Measurements from ENCODE around the gene EGLN1. TPM values are rescaled to one million over a fixed set of nuclear protein-coding genes. Genes with fewer than 3 reads are reported as not detected.
"Not testable (repeated sequence)": the region's sequence is repeated elsewhere in the genome, so short reads cannot be mapped to it uniquely, and the experiment has no call there.

EGLN1 gene
- total and polyA plus RNA-seq, 2 of the 8 experiments (the other 6 are each of a cell fraction or from before 2014, with no cell fraction given): 4.0 to 6.4 TPM

- H3K27ac ChIP-seq (ENCODE audit: low read depth, low read length); CTCF ChIA-PET (ENCODE audit: partially characterized antibody): not testable (repeated sequence)
These were observed 37.4 kb upstream of the EGLN1 start for GRCh38 chr1:231459438-231459837.

DNA sequence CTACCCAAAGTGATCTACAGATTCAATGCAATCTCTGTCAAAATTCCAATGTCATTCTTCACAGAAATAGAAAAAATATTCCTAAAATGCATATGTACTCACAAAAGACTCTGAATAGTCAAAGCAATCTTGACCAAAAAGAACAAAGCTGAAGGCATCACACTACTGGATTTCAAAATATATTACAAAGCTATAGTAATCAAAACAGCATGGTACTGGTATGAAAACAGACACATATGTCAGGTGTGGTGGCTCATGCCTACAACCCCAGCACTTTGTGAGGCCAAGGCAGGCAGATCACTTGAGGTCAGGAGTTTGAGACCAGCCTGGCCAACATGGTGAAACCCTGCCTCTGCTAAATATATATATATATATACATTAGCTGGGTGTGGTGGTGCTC is 35.9 kb upstream of the EGLN1 start:
- CTCF ChIA-PET (ENCODE audit: partially characterized antibody): interaction anchor here (1.4 kb wide), 1 partner anchor 77 kb away, joined by 3 read pairs; no protein-coding TSS in a partner anchor
- H2BK15ac ChIP-seq (ENCODE audit: low read length); H2BK20ac ChIP-seq (ENCODE audit: low read length); FAIRE-seq; H3K27ac ChIP-seq (ENCODE audit: low read depth, low read length); DNase-seq (ENCODE audit: low read depth in 1 of 2, low spot score in 2 of 2); H2BK12ac ChIP-seq (ENCODE audit: low read depth, low read length); H3K18ac ChIP-seq (ENCODE audit: extremely low read depth, low read length); H4K8ac ChIP-seq (ENCODE audit: extremely low read depth, insufficient read depth, low read length); H3K4ac ChIP-seq (replicated peaks; ENCODE audit: insufficient read length, low read depth, low read length); H2BK5ac ChIP-seq (ENCODE audit: low read depth, low read length); H4K91ac ChIP-seq (replicated peaks; ENCODE audit: insufficient read length, low read length); H3K79me1 ChIP-seq (ENCODE audit: low read depth, low read length); H4K5ac ChIP-seq (ENCODE audit: insufficient read length, low read depth, low read length); H3K9ac ChIP-seq (replicated peaks in 1 of 4; ENCODE audit: extremely low read depth in 1 of 4, low read depth in 3 of 4, low read length in 3 of 4); H3K4me2 ChIP-seq (ENCODE audit: insufficient read depth in 1 of 2, low read depth in 2 of 2, low read length in 2 of 2); H3K23ac ChIP-seq (ENCODE audit: insufficient read length); H3K9me3 ChIP-seq (ENCODE audit: insufficient read depth in 2 of 2, low read depth in 1 of 2, low read length in 1 of 2); H4K20me1 ChIP-seq (replicated peaks in 1 of 2; ENCODE audit: control insufficient read depth in 1 of 2, insufficient read depth in 2 of 2, low read length in 2 of 2); H3K56ac ChIP-seq (replicated peaks; ENCODE audit: insufficient read length, low read depth, low read length); H3K14ac ChIP-seq (ENCODE audit: insufficient read length); POLR2A ChIA-PET (ENCODE audit: partially characterized antibody); H3K79me2 ChIP-seq (ENCODE audit: control insufficient read depth in 1 of 2, insufficient read depth in 2 of 2, low read length in 2 of 2); H3K23me2 ChIP-seq (ENCODE audit: low read depth, low read length); H3K27me3 ChIP-seq (replicated peaks in 1 of 4; ENCODE audit: control insufficient read depth in 3 of 4, extremely low read depth in 1 of 4, insufficient read depth in 3 of 4, low read length in 3 of 4); H3K4me1 ChIP-seq (replicated peaks in 1 of 4; ENCODE audit: control insufficient read depth in 3 of 4, insufficient read depth in 4 of 4, low read length in 3 of 4); H2BK120ac ChIP-seq (replicated peaks; ENCODE audit: low read depth, low read length); H3K36me3 ChIP-seq (ENCODE audit: control insufficient read depth in 2 of 4, insufficient read depth in 4 of 4, low read length in 3 of 4); H2AFZ ChIP-seq (ENCODE audit: low read length); H3K4me3 ChIP-seq (ENCODE audit: extremely low read depth in 1 of 4, insufficient read depth in 2 of 4, low read depth in 3 of 4, low read length in 4 of 4); H2AK5ac ChIP-seq (ENCODE audit: low read depth, low read length): not testable (repeated sequence)

More at GRCh38 chr1:231459438-231459837, 37.4 kb upstream of the EGLN1 start:
- H3K9me3 ChIP-seq (ENCODE audit: insufficient read depth in 2 of 2, low read depth in 1 of 2, low read length in 1 of 2); H2BK5ac ChIP-seq (ENCODE audit: low read depth, low read length); H4K91ac ChIP-seq (replicated peaks; ENCODE audit: insufficient read length, low read length); POLR2A ChIA-PET (ENCODE audit: partially characterized antibody); H3K4me3 ChIP-seq (ENCODE audit: extremely low read depth in 1 of 4, insufficient read depth in 2 of 4, low read depth in 3 of 4, low read length in 4 of 4); H3K4me2 ChIP-seq (ENCODE audit: insufficient read depth in 1 of 2, low read depth in 2 of 2, low read length in 2 of 2); H2BK20ac ChIP-seq (ENCODE audit: low read length); H2AK5ac ChIP-seq (ENCODE audit: low read depth, low read length); H2BK120ac ChIP-seq (replicated peaks; ENCODE audit: low read depth, low read length); H4K8ac ChIP-seq (ENCODE audit: extremely low read depth, insufficient read depth, low read length); H4K5ac ChIP-seq (ENCODE audit: insufficient read length, low read depth, low read length); H2BK15ac ChIP-seq (ENCODE audit: low read length); H3K79me1 ChIP-seq (ENCODE audit: low read depth, low read length); H3K36me3 ChIP-seq (ENCODE audit: control insufficient read depth in 2 of 4, insufficient read depth in 4 of 4, low read length in 3 of 4); H3K4ac ChIP-seq (replicated peaks; ENCODE audit: insufficient read length, low read depth, low read length); H2BK12ac ChIP-seq (ENCODE audit: low read depth, low read length); H4K20me1 ChIP-seq (replicated peaks in 1 of 2; ENCODE audit: control insufficient read depth in 1 of 2, insufficient read depth in 2 of 2, low read length in 2 of 2); DNase-seq (ENCODE audit: low read depth in 1 of 2, low spot score in 2 of 2); H3K14ac ChIP-seq (ENCODE audit: insufficient read length); H3K79me2 ChIP-seq (ENCODE audit: control insufficient read depth in 1 of 2, insufficient read depth in 2 of 2, low read length in 2 of 2); H3K4me1 ChIP-seq (replicated peaks in 1 of 4; ENCODE audit: control insufficient read depth in 3 of 4, insufficient read depth in 4 of 4, low read length in 3 of 4); H3K23ac ChIP-seq (ENCODE audit: insufficient read length); FAIRE-seq; H2AFZ ChIP-seq (ENCODE audit: low read length); H3K27me3 ChIP-seq (replicated peaks in 1 of 4; ENCODE audit: control insufficient read depth in 3 of 4, extremely low read depth in 1 of 4, insufficient read depth in 3 of 4, low read length in 3 of 4); H3K18ac ChIP-seq (ENCODE audit: extremely low read depth, low read length); H3K23me2 ChIP-seq (ENCODE audit: low read depth, low read length); H3K56ac ChIP-seq (replicated peaks; ENCODE audit: insufficient read length, low read depth, low read length); H3K9ac ChIP-seq (replicated peaks in 1 of 4; ENCODE audit: extremely low read depth in 1 of 4, low read depth in 3 of 4, low read length in 3 of 4): not testable (repeated sequence)
- 94% methylated on average over 1 of the region's 1 CpG; no CpG with 5 or more reads in 1 of the 2 experiments for WGBS, 2 experiments (ENCODE audit: extremely low coverage in 1 of 2, insufficient coverage in 1 of 2, insufficient read length in 1 of 2, insufficient replicate concordance in 2 of 2, low coverage in 1 of 2, low lambda C conversion rate in 2 of 2, missing lambda C conversion rate in 1 of 2)

Measured in H1 (cell line).